GM18511 (cell line): ENCODE data around the gene GDNF.
"Not testable (repeated sequence)": the region's sequence is repeated elsewhere in the genome, so short reads cannot be mapped to it uniquely, and the experiment has no call there.

ENCODE experiments used
- ATAC-seq: cut with Tn5 transposase; IDR thresholded peaks from one replicate; pipeline ENCODE4 v1.9.1; 2021; ENCODE audit warnings: mild to moderate bottlenecking, moderate library complexity; ENCODE audit not compliant: unreplicated experiment

The GDNF gene

GRCh38 chr5:37786862-37787519, 52.9 kb downstream of the GDNF start:
- no peak for ATAC-seq

DNA sequence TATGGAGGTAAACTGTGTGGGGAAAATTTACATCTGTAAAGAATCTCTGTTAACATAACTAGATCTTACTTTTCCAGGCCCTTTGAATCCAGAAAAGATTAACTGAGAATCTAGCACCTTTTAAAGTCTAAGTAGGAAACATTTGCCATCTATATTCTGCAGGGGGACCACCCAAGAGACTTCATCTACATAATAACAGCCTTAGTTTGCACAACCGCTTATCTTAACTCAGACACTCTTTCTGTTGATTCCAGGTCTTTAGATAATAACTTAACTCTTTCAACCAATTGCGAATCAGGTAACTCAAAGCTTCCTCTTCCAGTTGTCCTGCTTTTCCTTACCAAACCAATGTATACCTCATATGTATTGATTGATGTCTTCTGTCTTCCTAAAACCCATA, 53.4 kb downstream of the GDNF start:
- no peak for ATAC-seq

- not testable (repeated sequence) for ATAC-seq
These were observed 58.4 kb downstream of the GDNF start for GRCh38 chr5:37781409-37781808.

- no peak for ATAC-seq
These were observed 62.3 kb downstream of the GDNF start for GRCh38 chr5:37777432-37778130.

- no peak for ATAC-seq
These were observed 63.0 kb downstream of the GDNF start for GRCh38 chr5:37776826-37777225.

DNA sequence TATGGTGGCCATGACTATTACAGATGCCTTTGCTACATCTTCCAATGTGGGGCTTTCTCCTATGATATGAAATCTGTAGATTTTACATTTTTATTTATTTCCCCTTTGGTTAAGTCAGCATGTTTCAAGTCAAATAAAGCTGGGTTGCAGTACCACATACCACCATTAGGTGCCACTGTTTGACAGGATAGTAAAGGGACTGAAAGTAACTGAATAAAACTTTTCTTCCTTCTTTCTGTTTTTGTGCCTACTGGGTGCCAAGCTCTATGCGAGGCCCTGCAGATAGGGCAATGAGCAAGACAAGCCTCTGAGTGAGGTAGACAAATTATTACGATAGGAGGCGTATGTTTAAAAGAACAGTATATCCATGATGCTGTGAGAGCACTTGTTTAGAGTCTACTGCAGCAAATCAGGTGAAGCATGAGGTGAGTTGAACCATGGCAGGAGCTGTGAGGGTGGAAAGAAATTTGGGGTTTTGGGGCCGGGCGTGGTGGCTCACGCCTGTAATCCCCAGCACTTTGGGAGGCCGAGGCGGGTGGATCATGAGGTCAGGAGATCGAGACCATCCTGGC, 64.8 kb downstream of the GDNF start:
- no peak for ATAC-seq

- no peak for ATAC-seq
These were observed 66.0 kb downstream of the GDNF start for GRCh38 chr5:37773809-37774208.

- no peak for ATAC-seq
These were observed 67.6 kb downstream of the GDNF start for GRCh38 chr5:37772255-37772654.

DNA sequence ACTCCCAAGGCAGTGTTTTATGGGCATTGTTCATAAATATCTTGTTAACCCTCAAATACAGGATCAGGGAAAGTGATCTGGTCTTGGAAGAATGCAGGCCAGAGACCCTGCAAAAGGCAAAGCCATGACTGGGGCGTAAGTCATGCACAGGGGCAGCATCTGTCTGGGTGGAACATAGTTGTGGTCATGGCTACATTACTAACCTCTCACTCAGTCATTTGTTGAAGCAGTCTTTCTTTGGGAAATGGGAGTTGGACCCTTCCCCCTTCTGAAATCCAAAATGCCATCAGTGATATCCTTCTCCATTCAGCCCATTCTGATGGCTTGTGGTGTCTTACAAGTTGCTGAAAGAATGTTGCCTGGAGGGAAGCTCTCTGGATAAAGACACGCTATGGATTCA, 68.1 kb downstream of the GDNF start:
- ATAC-seq: no peak

DNA sequence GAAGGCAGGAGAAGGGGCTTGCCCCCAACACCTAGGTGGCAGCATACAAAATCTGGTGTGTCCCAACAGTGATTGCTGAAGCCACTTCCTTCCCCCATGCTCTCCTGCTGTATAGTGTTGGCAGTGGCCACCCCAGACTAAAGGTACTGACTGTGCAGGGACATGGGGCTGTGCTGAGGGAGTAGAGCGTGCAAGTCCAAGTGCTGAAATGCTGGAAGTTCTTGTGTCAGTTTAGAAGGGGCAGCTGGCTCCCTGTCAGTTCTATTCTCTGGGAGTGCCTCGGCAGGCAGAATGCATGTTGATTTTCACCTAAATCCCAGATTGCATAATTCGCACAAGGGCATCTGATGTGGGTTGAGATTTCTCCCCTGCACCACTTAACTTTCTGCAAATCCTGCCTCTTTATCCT, 68.6 kb downstream of the GDNF start:
- no peak for ATAC-seq

- ATAC-seq: no peak
These were observed 69.1 kb downstream of the GDNF start for GRCh38 chr5:37770786-37771185.

GRCh38 chr5:37769840-37770239, 70.0 kb downstream of the GDNF start:
- ATAC-seq: no peak

DNA sequence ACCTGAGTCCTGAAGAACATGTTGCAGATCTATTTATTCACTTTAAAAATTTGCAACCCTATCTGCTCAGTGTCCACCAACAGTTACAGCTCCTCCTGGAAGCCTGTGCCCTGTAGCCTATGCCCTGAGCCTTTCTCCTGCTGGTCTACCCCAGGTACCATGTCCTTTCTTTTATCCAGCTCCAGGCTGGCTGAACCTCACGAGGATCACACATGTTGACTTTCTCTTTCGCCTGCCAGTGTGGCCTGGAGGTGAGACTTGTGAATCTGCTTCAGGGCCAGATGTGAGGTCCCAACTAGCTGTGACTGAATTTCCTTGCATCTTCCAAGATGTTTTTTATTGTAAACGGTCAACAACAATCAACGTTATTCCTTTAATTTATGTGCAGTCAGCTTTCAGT, 70.7 kb downstream of the GDNF start:
- ATAC-seq: no peak

DNA sequence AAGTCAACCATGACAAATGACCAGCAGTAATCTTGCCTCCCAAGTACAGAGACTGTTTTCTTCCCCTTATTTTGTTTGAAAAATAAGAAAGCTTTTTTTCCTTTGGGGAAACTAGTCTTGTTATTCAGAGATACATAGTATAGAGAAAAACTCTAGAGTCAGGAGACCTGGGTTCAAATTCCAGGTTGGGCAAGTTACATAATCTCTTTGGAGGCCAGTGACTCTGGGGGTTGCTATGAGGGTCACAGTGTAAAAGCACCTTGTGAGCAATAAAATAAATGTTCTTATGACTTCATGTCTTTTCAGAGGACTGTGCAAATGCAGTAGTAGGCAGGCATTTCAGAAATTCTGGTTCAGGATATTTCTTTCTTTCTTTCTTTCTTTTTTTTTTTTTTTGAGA, 71.5 kb downstream of the GDNF start:
- no peak for ATAC-seq

DNA sequence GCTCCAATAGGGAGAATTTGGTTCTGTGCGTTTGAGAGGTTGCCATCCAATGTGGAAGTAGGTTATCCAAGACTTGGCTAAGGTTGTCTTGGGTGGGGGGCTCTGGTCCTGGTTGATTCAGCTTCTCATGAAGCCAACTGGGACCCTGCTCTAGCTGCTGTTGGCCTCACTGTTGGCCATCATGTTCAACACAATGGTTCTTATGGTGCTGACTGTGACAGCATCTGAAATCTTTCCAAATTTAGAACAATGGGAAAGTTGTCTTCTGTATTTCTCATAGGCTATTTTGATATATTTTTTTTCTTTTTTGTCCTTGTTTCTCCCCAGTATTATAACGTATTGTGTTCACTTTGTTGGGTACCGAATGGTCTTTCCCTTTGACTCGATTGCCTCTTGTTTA, 71.9 kb downstream of the GDNF start:
- ATAC-seq: no peak

GRCh38 chr5:37767251-37767650, 72.6 kb downstream of the GDNF start:
- no peak for ATAC-seq
